Lower leg skin (tissue), 4 donors: ENCODE measurements around the gene KLRB1. TPM values are rescaled to one million over a fixed set of nuclear protein-coding genes. Genes with fewer than 3 reads are reported as not detected.
"Not testable (repeated sequence)": the region's sequence is repeated elsewhere in the genome, so short reads cannot be mapped to it uniquely, and the experiment has no call there.

Experiments
- DNase-seq, 2 donors: peaks; one replicate each; pipeline ENCODE4 v3.0.0-alpha.2; 2019; ENCODE audit warnings: low spot score in 2 of 2
- H3K4me3 ChIP-seq: fragments of 200-600 bp; sonication (generic); 2 replicates; pipeline ENCODE4 v1.5.1; 2017; ENCODE audit warnings: mild to moderate bottlenecking, low read depth; ENCODE audit not compliant: poor library complexity, severe bottlenecking
- CTCF ChIP-seq, 3 donors: fragments of 450-650 bp; IDR thresholded peaks; one replicate each; pipeline ENCODE4 v1.5.1; 2016; ENCODE audit warnings: antibody characterized with exemption in 3 of 3, mild to moderate bottlenecking in 3 of 3, moderate library complexity in 2 of 3
- POLR2A ChIP-seq, 2 donors: fragments of 450-650 bp; IDR thresholded peaks; one replicate each; pipeline ENCODE4 v1.6.1; 2016 to 2017; ENCODE audit warnings: antibody characterized with exemption in 2 of 2, mild to moderate bottlenecking in 1 of 2, moderate library complexity in 1 of 2
- WGBS, 2 donors: methylation state at CpG; one replicate each; pipeline ENCODE4 v1.1.5; 2018; 5-methylcytosine and 5-hydroxymethylcytosine counted together
- intact Hi-C: fragments of 100-400 bp; cut with DNase I; formaldehyde crosslinking; loops from one replicate; pipeline ENCODE4 v1.15.0; 2023; ENCODE audit warnings: low total_unique reads
- total RNA-seq, 4 donors: library from RNA; depleted of rRNA; stranded (reverse); fragments of >200 nt; gene quantifications; one replicate each; pipeline ENCODE4 v1.1.0, GENCODE V29; 2016

KLRB1 gene
- total RNA-seq, 4 donors from 2014 or later = 0.22 to 0.63 (median 0.42) TPM; not detected in 1

GRCh38 chr12:9587987-9588600 is 19.6 kb downstream of the KLRB1 start:
- TF ChIP-seq POLR2A (IDR thresholded peaks at IDR 0.05) (no peak), CTCF (IDR thresholded peaks at IDR 0.05) (no peak)
- DNase-seq = no peak
- no peak overlapping the region for H3K4me3 ChIP-seq
- intact Hi-C loops = no loop called here
- WGBS, 2 donors = 80 to 93% methylated on average over 4 of the region's 4 CpGs

DNA sequence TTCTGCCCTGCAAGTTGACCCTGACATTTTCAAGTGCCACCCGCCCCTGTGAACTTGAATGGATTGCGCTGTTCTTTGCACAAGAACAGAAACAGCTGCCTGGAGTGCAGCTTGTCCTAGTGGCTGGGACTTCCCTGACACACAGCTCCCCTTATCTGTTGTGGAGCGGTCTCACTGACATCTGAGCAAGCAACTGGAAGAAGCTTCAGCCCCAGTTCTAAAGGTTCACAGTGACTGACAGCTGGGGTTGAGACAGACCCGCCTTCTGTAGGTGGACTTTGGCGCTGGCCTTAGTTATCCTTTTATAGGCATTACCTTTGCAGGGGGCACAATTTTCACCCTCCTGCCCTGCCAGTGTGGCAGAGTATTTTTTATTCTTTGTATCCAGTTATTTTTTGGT is 30.0 kb downstream of the KLRB1 start:
- DNase-seq, H3K4me3 ChIP-seq, intact Hi-C loops: not testable (repeated sequence)
- WGBS, 2 donors = 90 to 92% methylated on average over 2 of the region's 5 CpGs

DNA sequence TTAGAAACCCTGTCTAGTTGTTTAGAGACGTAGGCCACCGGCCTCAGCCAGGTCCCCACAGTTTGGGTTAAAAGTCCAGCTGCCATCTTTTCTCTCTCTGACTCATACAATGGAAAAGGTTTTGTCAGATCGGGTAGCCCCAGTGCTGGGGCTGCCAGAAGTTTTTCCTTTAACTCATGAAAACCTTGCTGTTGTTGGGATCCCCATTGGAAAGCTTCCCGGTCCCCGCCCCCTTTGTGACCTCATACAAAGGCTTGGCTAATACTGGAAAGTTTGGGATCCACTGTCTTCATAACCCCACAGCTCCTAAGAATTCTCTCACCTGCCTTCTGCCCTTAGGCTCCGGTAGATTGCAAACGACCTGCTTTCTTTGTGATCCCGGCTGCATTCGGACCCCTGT is 40.6 kb downstream of the KLRB1 start:
- H3K4me3 ChIP-seq, DNase-seq, intact Hi-C loops: not testable (repeated sequence)
- 91 to 93% methylated on average over 7 of the region's 9 CpGs for WGBS, 2 donors

GRCh38 chr12:9566113-9566512 is 41.6 kb downstream of the KLRB1 start:
- DNase-seq, intact Hi-C loops, H3K4me3 ChIP-seq: not testable (repeated sequence)
- WGBS, 2 donors = 87 to 94% methylated on average over 7 of the region's 7 CpGs

- H3K4me3 ChIP-seq, DNase-seq, intact Hi-C loops: not testable (repeated sequence)
- 86 to 95% methylated on average over 2 of the region's 2 CpGs for WGBS, 2 donors
Measured at GRCh38 chr12:9564418-9564817, 43.3 kb downstream of the KLRB1 start.

DNA sequence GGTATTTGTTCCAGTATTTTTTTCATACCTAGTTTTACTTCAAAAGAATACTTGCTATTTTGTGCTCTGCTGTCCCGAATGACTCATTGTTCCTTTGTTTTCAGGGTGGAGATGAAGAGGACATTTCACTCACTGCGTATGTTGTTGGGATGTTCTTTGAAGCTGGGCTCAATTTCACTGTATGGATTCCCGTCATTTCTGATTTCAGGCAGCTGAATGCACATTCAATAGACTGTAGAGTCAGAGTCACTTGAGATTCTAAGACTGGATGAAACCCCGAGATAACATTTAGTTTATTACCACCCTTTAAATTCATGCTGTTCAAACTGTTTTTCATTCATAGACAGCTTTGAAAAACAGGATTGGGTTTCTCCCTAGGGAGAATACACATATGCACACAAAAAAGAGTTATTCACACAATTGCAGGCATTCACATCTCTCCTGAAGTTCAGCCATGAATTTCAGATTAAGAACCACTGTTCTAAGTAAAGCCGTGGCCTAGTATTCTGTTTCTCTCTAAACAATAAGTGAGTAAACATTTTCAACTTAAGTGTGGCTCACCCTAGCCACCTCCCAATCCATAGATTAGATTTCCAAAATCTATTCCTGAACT is 44.8 kb downstream of the KLRB1 start:
- H3K4me3 ChIP-seq, intact Hi-C loops, DNase-seq: not testable (repeated sequence)
- 81 to 84% methylated on average over 4 of the region's 5 CpGs for WGBS, 2 donors

DNA sequence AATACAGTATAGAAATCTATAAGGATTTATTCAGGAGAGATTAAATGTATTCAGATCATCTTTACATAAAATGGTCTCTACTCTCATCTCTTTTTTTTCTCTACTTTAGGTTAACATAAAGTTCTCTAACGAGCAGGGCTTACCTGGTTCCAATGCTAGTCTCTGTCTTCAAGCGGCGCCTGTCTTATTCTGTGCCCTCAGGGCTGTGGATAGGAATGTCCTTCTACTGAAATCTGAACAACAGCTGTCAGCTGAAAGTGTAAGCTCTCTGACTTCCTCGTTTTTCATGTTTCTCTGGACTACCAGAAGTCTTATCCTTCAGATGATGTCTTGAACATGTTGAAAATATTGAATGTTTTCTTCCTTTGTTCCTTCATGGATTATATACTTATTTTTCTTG is 62.2 kb downstream of the KLRB1 start:
- 32 to 48% methylated on average over 4 of the region's 4 CpGs for WGBS, 2 donors
- H3K4me3 ChIP-seq, DNase-seq, intact Hi-C loops: not testable (repeated sequence)

Other genes with a start within 250 kb of the KLRB1 start
- gene CLEC2D, start 61.8 kb upstream of the KLRB1 start, total RNA-seq = 1 to 10 TPM; 1.6 to 7.8 (median 2.5) TPM
- not detected for gene CLECL1, start 125.2 kb upstream of the KLRB1 start, total RNA-seq
- 1 to 10 TPM in 3 of 4 donors, under 1 TPM in 1; 0.61 to 4.0 (median 1.9) TPM for gene CD69, start 153.0 kb upstream of the KLRB1 start, total RNA-seq
- under 1 TPM in 1 of 4 donors, not detected in 3; 0.27 TPM for gene KLRF1, start 219.6 kb upstream of the KLRB1 start, total RNA-seq